GM23338 (cell line): Measurements from ENCODE around the gene RHO. TPM values are rescaled to one million over a fixed set of nuclear protein-coding genes. Genes with fewer than 3 reads are reported as not detected.

Experiments
- ATAC-seq: fragments of 200-7000 bp; cut with Tn5 transposase; 3 replicates; pipeline ENCODE4 v1.9.1; 2020
- DNase-seq: peaks from one replicate; pipeline ENCODE4 v3.0.0-alpha.2; 2015; ENCODE audit warnings: low spot score
- H2AFZ ChIP-seq: fragments of 200-600 bp; sonication (generic); 2 replicates; pipeline ENCODE4 v1.8.0; 2016; ENCODE audit warnings: antibody characterized with exemption, mild to moderate bottlenecking, moderate library complexity
- H3F3A ChIP-seq: fragments of 200-600 bp; sonication (generic); replicated peaks from 2 replicates; pipeline ENCODE4 v1.8.0; 2017; ENCODE audit warnings: antibody characterized with exemption, mixed run types, low read depth
- H3K27ac ChIP-seq: fragments of 200-600 bp; sonication (generic); 2 replicates; pipeline ENCODE4 v1.6.1; 2016; ENCODE audit warnings: low read depth
- H3K27me3 ChIP-seq: fragments of 200-600 bp; sonication (generic); 2 replicates; pipeline ENCODE4 v1.8.0; 2016; ENCODE audit warnings: mild to moderate bottlenecking, mixed run types, moderate library complexity; ENCODE audit not compliant: insufficient read depth
- H3K36me3 ChIP-seq: fragments of 200-600 bp; sonication (generic); 2 replicates; pipeline ENCODE4 v1.8.0; 2016; ENCODE audit warnings: mild to moderate bottlenecking; ENCODE audit not compliant: insufficient read depth
- H3K4me1 ChIP-seq: fragments of 200-600 bp; sonication (generic); 2 replicates; pipeline ENCODE4 v1.8.0; 2016; ENCODE audit warnings: mild to moderate bottlenecking, moderate library complexity; ENCODE audit not compliant: insufficient read depth
- H3K4me2 ChIP-seq: fragments of 200-600 bp; sonication (generic); 2 replicates; pipeline ENCODE4 v1.7.1; 2017; ENCODE audit warnings: mixed run types
- H3K4me3 ChIP-seq: fragments of 200-600 bp; sonication (generic); 2 replicates; pipeline ENCODE4 v1.6.1; 2016; ENCODE audit warnings: mixed run types
- H3K79me2 ChIP-seq: fragments of 200-600 bp; sonication (generic); replicated peaks from 2 replicates; pipeline ENCODE4 v1.8.0; 2017; ENCODE audit warnings: mild to moderate bottlenecking; ENCODE audit not compliant: insufficient read depth
- H3K9me2 ChIP-seq: fragments of 200-600 bp; sonication (generic); 2 replicates; pipeline ENCODE4 v1.8.0; 2017; ENCODE audit not compliant: insufficient read depth
- H4K20me1 ChIP-seq: fragments of 200-600 bp; sonication (generic); replicated peaks from 2 replicates; pipeline ENCODE4 v1.8.0; 2017; ENCODE audit warnings: mild to moderate bottlenecking; ENCODE audit not compliant: insufficient read depth
- H3K27ac Mint-ChIP-seq: 2 replicates; pipeline ENCODE4 v1.8.0; 2020; ENCODE audit warnings: inconsistent platforms, mild to moderate bottlenecking, moderate library complexity, mixed read lengths
- H3K27me3 Mint-ChIP-seq: 3 replicates; pipeline ENCODE4 v1.8.0; 2022; ENCODE audit warnings: low read depth, mild to moderate bottlenecking, moderate library complexity, mixed read lengths, inconsistent platforms; ENCODE audit not compliant: insufficient read depth, poor library complexity
- H3K36me3 Mint-ChIP-seq: 3 replicates; pipeline ENCODE4 v1.8.0; 2021; ENCODE audit warnings: low read depth, mild to moderate bottlenecking, inconsistent platforms, moderate library complexity, mixed read lengths
- H3K4me1 Mint-ChIP-seq: 3 replicates; pipeline ENCODE4 v1.8.0; 2020; ENCODE audit warnings: mild to moderate bottlenecking, inconsistent platforms, mixed read lengths
- H3K4me3 Mint-ChIP-seq: 3 replicates; pipeline ENCODE4 v1.8.0; 2021; ENCODE audit warnings: moderate library complexity, mild to moderate bottlenecking, inconsistent platforms, mixed read lengths
- H3K9me3 Mint-ChIP-seq: 3 replicates; pipeline ENCODE4 v1.8.0; 2020; ENCODE audit warnings: moderate library complexity, mild to moderate bottlenecking, inconsistent platforms, mixed read lengths
- ZNF331 ChIP-seq: fragments of 250-450 bp; sonication (Bioruptor Pico); IDR thresholded peaks from 2 replicates; pipeline ENCODE4 v1.5.0; 2020; ENCODE audit warnings: low read depth, mild to moderate bottlenecking, moderate library complexity
- polyA plus RNA-seq: library from polyadenylated mRNA; unstranded; fragments of >200 nt; fragmentation: Nextera tagmentation; extraction: Ambion mirVana; gene quantifications from 2 replicates; pipeline ENCODE4 v1.2.1, GENCODE V29; 2016
- total RNA-seq: library from RNA; depleted of rRNA; stranded (reverse); fragments of >200 nt; shearing (Covaris generic); gene quantifications from 2 replicates; pipeline ENCODE4 v1.2.3, GENCODE V29; 2014
- TF ChIP-seq, protein P1 (sequence below): fragments of 250-450 bp; sonication (Bioruptor Pico); IDR thresholded peaks from 2 replicates; pipeline ENCODE4 v1.5.0; 2020; ENCODE audit warnings: mild to moderate bottlenecking, moderate library complexity
- TF ChIP-seq, protein P2 (sequence below): IDR thresholded peaks from one replicate; pipeline ENCODE4 v1.6.1; 2018; ENCODE audit warnings: antibody characterized with exemption; ENCODE audit not compliant: unreplicated experiment
- TF ChIP-seq, protein P3 (sequence below), 2 experiments: fragments of 200-600 bp in 1 of 2; sonication (generic) in 1 of 2; conservative IDR thresholded peaks; 2 replicates each; pipeline versions ENCODE4 v1.5.1 to v1.6.1; 2016 to 2017; ENCODE audit warnings: antibody characterized with exemption in 2 of 2, low read depth in 2 of 2, mild to moderate bottlenecking in 2 of 2, moderate library complexity in 1 of 2

RHO gene
- total and polyA plus RNA-seq, 2 experiments from 2014 or later, result not detected

DNA sequence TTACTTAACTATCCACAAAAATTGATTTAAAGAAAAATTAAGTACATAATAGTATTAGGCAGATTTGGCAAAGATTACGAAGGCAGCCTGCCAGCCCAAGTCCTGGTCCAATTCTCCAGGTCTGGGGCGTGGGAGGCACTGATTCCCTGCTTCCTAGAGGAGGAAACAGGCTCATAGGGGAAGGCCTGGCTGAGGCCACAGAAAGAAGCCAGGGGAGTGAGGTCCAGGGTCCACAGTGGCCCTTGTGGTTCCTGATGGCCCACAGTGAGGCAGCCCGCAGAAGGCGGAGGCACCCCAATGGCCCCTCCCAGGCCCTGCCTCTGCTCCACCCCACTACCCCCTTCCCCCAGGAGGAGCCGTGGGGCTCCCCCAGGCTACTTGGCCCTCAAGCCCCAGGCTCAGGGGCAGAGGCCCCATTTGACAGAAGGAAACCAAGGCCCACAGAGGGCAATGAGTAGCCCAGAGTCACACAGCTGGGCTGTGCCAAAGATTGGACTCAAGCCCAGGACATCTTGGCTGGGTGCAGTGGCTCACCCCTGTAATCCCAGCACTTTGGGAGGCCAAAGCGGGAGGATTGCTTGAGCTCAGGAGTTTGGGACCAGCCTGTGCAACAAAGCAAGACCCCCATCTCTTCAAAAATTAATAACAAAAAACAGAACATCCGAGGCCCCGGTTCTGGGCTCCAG lies 35.6 kb downstream of the RHO start:
- no peaks in the 10 kb centered on the region for H3K9me2 ChIP-seq
- H3K4me3 ChIP-seq, result no peak overlapping the region
- Mint-ChIP-seq H3K27ac (no peak overlapping the region), H3K36me3 (peaks cover 4% of the 10 kb centered on the region; the same call in 1 of the 3 replicates), H3K27me3 (peaks cover 11% of the 10 kb centered on the region), H3K4me3 (no peak overlapping the region), H3K4me1 (peaks cover 5% of the 10 kb centered on the region), H3K9me3 (no peaks in the 10 kb centered on the region)
- DNase-seq, result no peak
- H3K36me3 ChIP-seq, result no peaks in the 10 kb centered on the region
- no peaks in the 10 kb centered on the region for H3K27me3 ChIP-seq
- no peak for ATAC-seq
- H3K4me1 ChIP-seq, result peaks cover 7% of the 10 kb centered on the region; the same call in 1 of the 2 replicates
- no peak overlapping the region for H3K4me2 ChIP-seq
- no peak overlapping the region for H3K27ac ChIP-seq
- TF ChIP-seq, protein P1, sequence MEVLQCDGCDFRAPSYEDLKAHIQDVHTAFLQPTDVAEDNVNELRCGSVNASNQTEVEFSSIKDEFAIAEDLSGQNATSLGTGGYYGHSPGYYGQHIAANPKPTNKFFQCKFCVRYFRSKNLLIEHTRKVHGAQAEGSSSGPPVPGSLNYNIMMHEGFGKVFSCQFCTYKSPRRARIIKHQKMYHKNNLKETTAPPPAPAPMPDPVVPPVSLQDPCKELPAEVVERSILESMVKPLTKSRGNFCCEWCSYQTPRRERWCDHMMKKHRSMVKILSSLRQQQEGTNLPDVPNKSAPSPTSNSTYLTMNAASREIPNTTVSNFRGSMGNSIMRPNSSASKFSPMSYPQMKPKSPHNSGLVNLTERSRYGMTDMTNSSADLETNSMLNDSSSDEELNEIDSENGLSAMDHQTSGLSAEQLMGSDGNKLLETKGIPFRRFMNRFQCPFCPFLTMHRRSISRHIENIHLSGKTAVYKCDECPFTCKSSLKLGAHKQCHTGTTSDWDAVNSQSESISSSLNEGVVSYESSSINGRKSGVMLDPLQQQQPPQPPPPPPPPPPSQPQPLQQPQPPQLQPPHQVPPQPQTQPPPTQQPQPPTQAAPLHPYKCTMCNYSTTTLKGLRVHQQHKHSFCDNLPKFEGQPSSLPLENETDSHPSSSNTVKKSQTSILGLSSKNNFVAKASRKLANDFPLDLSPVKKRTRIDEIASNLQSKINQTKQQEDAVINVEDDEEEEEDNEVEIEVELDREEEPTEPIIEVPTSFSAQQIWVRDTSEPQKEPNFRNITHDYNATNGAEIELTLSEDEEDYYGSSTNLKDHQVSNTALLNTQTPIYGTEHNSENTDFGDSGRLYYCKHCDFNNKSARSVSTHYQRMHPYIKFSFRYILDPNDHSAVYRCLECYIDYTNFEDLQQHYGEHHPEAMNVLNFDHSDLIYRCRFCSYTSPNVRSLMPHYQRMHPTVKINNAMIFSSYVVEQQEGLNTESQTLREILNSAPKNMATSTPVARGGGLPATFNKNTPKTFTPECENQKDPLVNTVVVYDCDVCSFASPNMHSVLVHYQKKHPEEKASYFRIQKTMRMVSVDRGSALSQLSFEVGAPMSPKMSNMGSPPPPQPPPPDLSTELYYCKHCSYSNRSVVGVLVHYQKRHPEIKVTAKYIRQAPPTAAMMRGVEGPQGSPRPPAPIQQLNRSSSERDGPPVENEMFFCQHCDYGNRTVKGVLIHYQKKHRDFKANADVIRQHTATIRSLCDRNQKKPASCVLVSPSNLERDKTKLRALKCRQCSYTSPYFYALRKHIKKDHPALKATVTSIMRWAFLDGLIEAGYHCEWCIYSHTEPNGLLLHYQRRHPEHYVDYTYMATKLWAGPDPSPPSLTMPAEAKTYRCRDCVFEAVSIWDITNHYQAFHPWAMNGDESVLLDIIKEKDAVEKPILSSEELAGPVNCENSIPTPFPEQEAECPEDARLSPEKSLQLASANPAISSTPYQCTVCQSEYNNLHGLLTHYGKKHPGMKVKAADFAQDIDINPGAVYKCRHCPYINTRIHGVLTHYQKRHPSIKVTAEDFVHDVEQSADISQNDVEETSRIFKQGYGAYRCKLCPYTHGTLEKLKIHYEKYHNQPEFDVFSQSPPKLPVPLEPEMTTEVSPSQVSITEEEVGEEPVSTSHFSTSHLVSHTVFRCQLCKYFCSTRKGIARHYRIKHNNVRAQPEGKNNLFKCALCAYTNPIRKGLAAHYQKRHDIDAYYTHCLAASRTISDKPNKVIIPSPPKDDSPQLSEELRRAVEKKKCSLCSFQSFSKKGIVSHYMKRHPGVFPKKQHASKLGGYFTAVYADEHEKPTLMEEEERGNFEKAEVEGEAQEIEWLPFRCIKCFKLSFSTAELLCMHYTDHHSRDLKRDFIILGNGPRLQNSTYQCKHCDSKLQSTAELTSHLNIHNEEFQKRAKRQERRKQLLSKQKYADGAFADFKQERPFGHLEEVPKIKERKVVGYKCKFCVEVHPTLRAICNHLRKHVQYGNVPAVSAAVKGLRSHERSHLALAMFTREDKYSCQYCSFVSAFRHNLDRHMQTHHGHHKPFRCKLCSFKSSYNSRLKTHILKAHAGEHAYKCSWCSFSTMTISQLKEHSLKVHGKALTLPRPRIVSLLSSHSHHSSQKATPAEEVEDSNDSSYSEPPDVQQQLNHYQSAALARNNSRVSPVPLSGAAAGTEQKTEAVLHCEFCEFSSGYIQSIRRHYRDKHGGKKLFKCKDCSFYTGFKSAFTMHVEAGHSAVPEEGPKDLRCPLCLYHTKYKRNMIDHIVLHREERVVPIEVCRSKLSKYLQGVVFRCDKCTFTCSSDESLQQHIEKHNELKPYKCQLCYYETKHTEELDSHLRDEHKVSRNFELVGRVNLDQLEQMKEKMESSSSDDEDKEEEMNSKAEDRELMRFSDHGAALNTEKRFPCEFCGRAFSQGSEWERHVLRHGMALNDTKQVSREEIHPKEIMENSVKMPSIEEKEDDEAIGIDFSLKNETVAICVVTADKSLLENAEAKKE (CRISPR knock-in tag), result no peak
- H3F3A ChIP-seq, result no peaks in the 10 kb centered on the region
- no peaks in the 10 kb centered on the region for H4K20me1 ChIP-seq
- H3K79me2 ChIP-seq, result no peaks in the 10 kb centered on the region
- H2AFZ ChIP-seq, result no peak overlapping the region

DNA sequence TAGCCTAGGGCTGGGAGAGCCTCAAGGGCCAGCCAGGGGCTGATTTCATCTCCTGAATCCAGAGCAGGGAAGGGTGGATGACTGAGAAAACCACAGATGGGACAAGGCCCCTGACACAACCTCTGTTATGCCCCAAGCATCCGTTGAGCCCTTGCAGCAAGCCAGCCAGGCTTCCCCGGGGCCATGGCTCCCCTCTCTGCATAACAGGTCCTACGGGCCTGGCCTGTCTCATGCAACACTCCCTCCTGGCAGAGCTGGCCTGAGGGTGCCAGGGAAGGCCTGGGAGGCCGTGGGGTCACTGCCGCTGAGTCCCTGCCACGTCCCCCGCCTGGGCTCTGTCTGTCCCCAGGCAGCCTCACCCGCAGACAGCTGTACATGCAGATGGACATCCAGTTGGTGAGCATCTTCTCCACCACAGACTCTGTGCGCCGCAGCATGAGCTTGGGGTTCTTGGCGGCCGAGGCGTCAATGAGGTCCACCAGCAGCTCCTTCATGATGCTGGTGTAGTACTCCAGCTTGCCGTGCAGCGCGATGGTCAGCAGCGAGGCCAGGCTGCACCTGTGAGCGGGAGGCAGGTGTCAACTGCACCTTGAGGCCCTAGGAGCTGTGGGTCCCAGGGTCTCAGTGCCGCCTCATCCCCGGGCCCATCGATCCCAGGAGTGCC lies 36.7 kb downstream of the RHO start:
- H3K4me3 Mint-ChIP-seq, result no peak overlapping the region

More for the DNA sequence above, 36.7 kb downstream of the RHO start:
- no peak for ATAC-seq
- Histone ChIP-seq H3K36me3 (no peaks in the 10 kb centered on the region), H3K4me2 (no peak overlapping the region), H3K4me1 (peaks cover 5% of the 10 kb centered on the region; the same call in 1 of the 2 replicates), H3K9me2 (no peaks in the 10 kb centered on the region), H3F3A (no peaks in the 10 kb centered on the region), H3K79me2 (no peaks in the 10 kb centered on the region), H3K4me3 (no peak overlapping the region), H3K27ac (no peak overlapping the region), H3K27me3 (no peaks in the 10 kb centered on the region), H4K20me1 (no peaks in the 10 kb centered on the region), H2AFZ (no peak overlapping the region)
- H3K4me1 Mint-ChIP-seq, result peaks cover 5% of the 10 kb centered on the region
- TF ChIP-seq, protein P2, sequence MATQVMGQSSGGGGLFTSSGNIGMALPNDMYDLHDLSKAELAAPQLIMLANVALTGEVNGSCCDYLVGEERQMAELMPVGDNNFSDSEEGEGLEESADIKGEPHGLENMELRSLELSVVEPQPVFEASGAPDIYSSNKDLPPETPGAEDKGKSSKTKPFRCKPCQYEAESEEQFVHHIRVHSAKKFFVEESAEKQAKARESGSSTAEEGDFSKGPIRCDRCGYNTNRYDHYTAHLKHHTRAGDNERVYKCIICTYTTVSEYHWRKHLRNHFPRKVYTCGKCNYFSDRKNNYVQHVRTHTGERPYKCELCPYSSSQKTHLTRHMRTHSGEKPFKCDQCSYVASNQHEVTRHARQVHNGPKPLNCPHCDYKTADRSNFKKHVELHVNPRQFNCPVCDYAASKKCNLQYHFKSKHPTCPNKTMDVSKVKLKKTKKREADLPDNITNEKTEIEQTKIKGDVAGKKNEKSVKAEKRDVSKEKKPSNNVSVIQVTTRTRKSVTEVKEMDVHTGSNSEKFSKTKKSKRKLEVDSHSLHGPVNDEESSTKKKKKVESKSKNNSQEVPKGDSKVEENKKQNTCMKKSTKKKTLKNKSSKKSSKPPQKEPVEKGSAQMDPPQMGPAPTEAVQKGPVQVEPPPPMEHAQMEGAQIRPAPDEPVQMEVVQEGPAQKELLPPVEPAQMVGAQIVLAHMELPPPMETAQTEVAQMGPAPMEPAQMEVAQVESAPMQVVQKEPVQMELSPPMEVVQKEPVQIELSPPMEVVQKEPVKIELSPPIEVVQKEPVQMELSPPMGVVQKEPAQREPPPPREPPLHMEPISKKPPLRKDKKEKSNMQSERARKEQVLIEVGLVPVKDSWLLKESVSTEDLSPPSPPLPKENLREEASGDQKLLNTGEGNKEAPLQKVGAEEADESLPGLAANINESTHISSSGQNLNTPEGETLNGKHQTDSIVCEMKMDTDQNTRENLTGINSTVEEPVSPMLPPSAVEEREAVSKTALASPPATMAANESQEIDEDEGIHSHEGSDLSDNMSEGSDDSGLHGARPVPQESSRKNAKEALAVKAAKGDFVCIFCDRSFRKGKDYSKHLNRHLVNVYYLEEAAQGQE, result no peak
- no peak for TF ChIP-seq ZNF331 (CRISPR knock-in tag)
- TF ChIP-seq, protein P3, sequence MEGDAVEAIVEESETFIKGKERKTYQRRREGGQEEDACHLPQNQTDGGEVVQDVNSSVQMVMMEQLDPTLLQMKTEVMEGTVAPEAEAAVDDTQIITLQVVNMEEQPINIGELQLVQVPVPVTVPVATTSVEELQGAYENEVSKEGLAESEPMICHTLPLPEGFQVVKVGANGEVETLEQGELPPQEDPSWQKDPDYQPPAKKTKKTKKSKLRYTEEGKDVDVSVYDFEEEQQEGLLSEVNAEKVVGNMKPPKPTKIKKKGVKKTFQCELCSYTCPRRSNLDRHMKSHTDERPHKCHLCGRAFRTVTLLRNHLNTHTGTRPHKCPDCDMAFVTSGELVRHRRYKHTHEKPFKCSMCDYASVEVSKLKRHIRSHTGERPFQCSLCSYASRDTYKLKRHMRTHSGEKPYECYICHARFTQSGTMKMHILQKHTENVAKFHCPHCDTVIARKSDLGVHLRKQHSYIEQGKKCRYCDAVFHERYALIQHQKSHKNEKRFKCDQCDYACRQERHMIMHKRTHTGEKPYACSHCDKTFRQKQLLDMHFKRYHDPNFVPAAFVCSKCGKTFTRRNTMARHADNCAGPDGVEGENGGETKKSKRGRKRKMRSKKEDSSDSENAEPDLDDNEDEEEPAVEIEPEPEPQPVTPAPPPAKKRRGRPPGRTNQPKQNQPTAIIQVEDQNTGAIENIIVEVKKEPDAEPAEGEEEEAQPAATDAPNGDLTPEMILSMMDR (conservative IDR thresholded peaks at IDR 0.05; ENCODE audit: low read depth in 2 of 2), result no peak
- no peak overlapping the region for H3K27ac Mint-ChIP-seq
- no peak for DNase-seq
- no peaks in the 10 kb centered on the region for H3K9me3 Mint-ChIP-seq
- H3K27me3 Mint-ChIP-seq, result peaks cover 11% of the 10 kb centered on the region
- H3K36me3 Mint-ChIP-seq, result peaks cover 6% of the 10 kb centered on the region; the same call in 1 of the 3 replicates
